H9 (cell line): Measurements from ENCODE around the gene ROBO1. TPM values are rescaled to one million over a fixed set of nuclear protein-coding genes. Genes with fewer than 3 reads are reported as not detected.

Experiments used
- DNase-seq: peaks from one replicate; pipeline ENCODE4 v3.0.0-alpha.2; 2017
- H2AFZ ChIP-seq: one replicate; pipeline ENCODE4 v1.6.1; 2013; ENCODE audit warnings: mild to moderate bottlenecking, low read length, control low read depth, moderate library complexity
- H2AK5ac ChIP-seq: 2 replicates; pipeline ENCODE4 v1.6.1; 2013; ENCODE audit warnings: low read length, control low read depth, mixed read lengths; ENCODE audit not compliant: insufficient read length
- H2BK120ac ChIP-seq: one replicate; pipeline ENCODE4 v1.6.1; 2013; ENCODE audit warnings: low read depth, mild to moderate bottlenecking, low read length, control low read depth, inconsistent platforms; ENCODE audit not compliant: poor library complexity, severe bottlenecking
- H2BK12ac ChIP-seq: 2 replicates; pipeline ENCODE4 v1.6.1; 2013; ENCODE audit warnings: low read length, control low read depth, mixed read lengths, low read depth; ENCODE audit not compliant: insufficient read length
- H2BK15ac ChIP-seq: 2 replicates; pipeline ENCODE4 v1.6.1; 2013; ENCODE audit warnings: low read depth, low read length, control low read depth
- H2BK20ac ChIP-seq: one replicate; pipeline ENCODE4 v1.6.1; 2013; ENCODE audit warnings: low read depth, mild to moderate bottlenecking, low read length, control low read depth, inconsistent platforms; ENCODE audit not compliant: poor library complexity, severe bottlenecking
- H2BK5ac ChIP-seq: 2 replicates; pipeline ENCODE4 v1.6.1; 2013; ENCODE audit warnings: low read length, control low read depth, mixed read lengths; ENCODE audit not compliant: insufficient read length
- H3K14ac ChIP-seq: 2 replicates; pipeline ENCODE4 v1.6.1; 2013; ENCODE audit warnings: low read length, control low read depth; ENCODE audit not compliant: insufficient read depth
- H3K18ac ChIP-seq: 2 replicates; pipeline ENCODE4 v1.6.1; 2013; ENCODE audit warnings: low read depth, mild to moderate bottlenecking, mixed read lengths, low read length, control low read depth; ENCODE audit not compliant: insufficient read length
- H3K23ac ChIP-seq: 2 replicates; pipeline ENCODE4 v1.6.1; 2013; ENCODE audit warnings: low read length, control low read depth, mixed read lengths, low read depth; ENCODE audit not compliant: insufficient read length
- H3K23me2 ChIP-seq: 2 replicates; pipeline ENCODE4 v1.6.1; 2013; ENCODE audit warnings: low read depth, mild to moderate bottlenecking, mixed read lengths, low read length, control low read depth; ENCODE audit not compliant: insufficient read length, poor library complexity, severe bottlenecking
- H3K27ac ChIP-seq: 2 replicates; pipeline ENCODE4 v1.5.1; 2013; ENCODE audit warnings: low read length, control low read depth, mixed read lengths, low read depth; ENCODE audit not compliant: insufficient read length
- H3K27me3 ChIP-seq: 2 replicates; pipeline ENCODE4 v1.6.1; 2013; ENCODE audit warnings: low read length, control low read depth, inconsistent platforms; ENCODE audit not compliant: insufficient read depth
- H3K4ac ChIP-seq: 2 replicates; pipeline ENCODE4 v1.6.1; 2013; ENCODE audit warnings: low read depth, mild to moderate bottlenecking, control low read depth, inconsistent platforms, low read length, moderate library complexity
- H3K4me1 ChIP-seq: 2 replicates; pipeline ENCODE4 v1.6.1; 2013; ENCODE audit warnings: low read length, control low read depth, inconsistent platforms; ENCODE audit not compliant: insufficient read depth
- H3K4me2 ChIP-seq: 2 replicates; pipeline ENCODE4 v1.6.1; 2013; ENCODE audit warnings: low read length, control low read depth, mixed read lengths; ENCODE audit not compliant: insufficient read length, insufficient read depth
- H3K56ac ChIP-seq: 2 replicates; pipeline ENCODE4 v1.6.1; 2013; ENCODE audit warnings: low read depth, mild to moderate bottlenecking, mixed read lengths, low read length, control low read depth; ENCODE audit not compliant: insufficient read length
- H3K79me1 ChIP-seq: 2 replicates; pipeline ENCODE4 v1.6.1; 2013; ENCODE audit warnings: low read depth, mild to moderate bottlenecking, moderate library complexity, low read length, control low read depth, inconsistent platforms; ENCODE audit not compliant: insufficient read depth, poor library complexity, severe bottlenecking
- H3K79me2 ChIP-seq: 2 replicates; pipeline ENCODE4 v1.6.1; 2013; ENCODE audit warnings: low read length, control low read depth, inconsistent platforms; ENCODE audit not compliant: insufficient read depth
- H3K9ac ChIP-seq: 2 replicates; pipeline ENCODE4 v1.6.1; 2013; ENCODE audit warnings: low read length, control low read depth, mixed read lengths; ENCODE audit not compliant: insufficient read length; ENCODE audit errors: extremely low read depth
- H3K9me3 ChIP-seq: one replicate; pipeline ENCODE4 v1.6.1; 2013; ENCODE audit warnings: low read depth, low read length, inconsistent platforms; ENCODE audit not compliant: control insufficient read depth
- H3T11ph ChIP-seq: one replicate; pipeline ENCODE4 v1.6.1; 2013; ENCODE audit warnings: mild to moderate bottlenecking, low read length, control low read depth, inconsistent platforms
- H4K20me1 ChIP-seq: one replicate; pipeline ENCODE4 v1.6.1; 2013; ENCODE audit not compliant: control insufficient read depth, insufficient read length, insufficient read depth
- H4K5ac ChIP-seq: 2 replicates; pipeline ENCODE4 v1.6.1; 2013; ENCODE audit warnings: low read depth, mild to moderate bottlenecking, mixed read lengths, low read length, control low read depth; ENCODE audit not compliant: insufficient read length
- H4K8ac ChIP-seq: replicated peaks from 2 replicates; pipeline ENCODE4 v1.6.1; 2013; ENCODE audit warnings: low read length, control low read depth, mixed read lengths, low read depth; ENCODE audit not compliant: insufficient read length
- H4K91ac ChIP-seq: 2 replicates; pipeline ENCODE4 v1.6.1; 2013; ENCODE audit warnings: low read depth, mild to moderate bottlenecking, moderate library complexity, mixed read lengths, low read length, control low read depth; ENCODE audit not compliant: insufficient read length
- H3K27ac Mint-ChIP-seq, 3 experiments: 2 replicates in 2 of 3; 3 replicates in 1 of 3; pipeline ENCODE4 v1.8.0; 2020 to 2021; ENCODE audit warnings: mixed read lengths in 3 of 3, mild to moderate bottlenecking in 1 of 3, moderate library complexity in 1 of 3
- H3K27me3 Mint-ChIP-seq: 2 replicates; pipeline ENCODE4 v1.8.0; 2021; ENCODE audit warnings: low read depth, mild to moderate bottlenecking, moderate library complexity, mixed read lengths
- H3K36me3 Mint-ChIP-seq, 3 experiments: 2 replicates in 2 of 3; 3 replicates in 1 of 3; pipeline ENCODE4 v1.8.0; 2020 to 2021; ENCODE audit warnings: low read depth in 3 of 3, mixed read lengths in 3 of 3; ENCODE audit not compliant: insufficient read depth in 1 of 3
- H3K4me1 Mint-ChIP-seq, 2 experiments: 2 replicates each; pipeline ENCODE4 v1.8.0; 2020; ENCODE audit warnings: mixed read lengths in 2 of 2
- H3K4me3 Mint-ChIP-seq, 2 experiments: 2 replicates in 1 of 2; 3 replicates in 1 of 2; pipeline ENCODE4 v1.8.0; 2020 to 2021; ENCODE audit warnings: mild to moderate bottlenecking in 2 of 2, mixed read lengths in 2 of 2, moderate library complexity in 1 of 2
- H3K9me3 Mint-ChIP-seq, 2 experiments: 2 replicates in 1 of 2; 3 replicates in 1 of 2; pipeline ENCODE4 v1.8.0; 2020; ENCODE audit warnings: mild to moderate bottlenecking in 2 of 2, mixed read lengths in 2 of 2, moderate library complexity in 1 of 2
- CTCF ChIP-seq: fragments of 200-600 bp; sonication (generic); conservative IDR thresholded peaks from 3 replicates; pipeline ENCODE4 v1.8.0; 2021; ENCODE audit warnings: antibody characterized with exemption, mild to moderate bottlenecking
- WGBS: extraction: QIAGEN DNeasy Blood & Tissue Kit; methylation state at CpG from one replicate; pipeline ENCODE4 v1.1.7; 2013; ENCODE audit warnings: missing lambda C conversion rate, low lambda C conversion rate, mixed read lengths; ENCODE audit not compliant: insufficient read length; ENCODE audit errors: extremely low coverage; 5-methylcytosine and 5-hydroxymethylcytosine counted together
- total RNA-seq: library from RNA; stranded (reverse); gene quantifications from 2 replicates; pipeline ENCODE4 v1.2.1, GENCODE V29; 2021

ROBO1 gene
- total RNA-seq, 1 experiment from 2014 or later: 62.7 TPM

- no peak for TF ChIP-seq CTCF
Measured at GRCh38 chr3:79598594-79598993, 169.2 kb downstream of the ROBO1 start.

More at GRCh38 chr3:79598594-79598993, 169.2 kb downstream of the ROBO1 start:
- Histone ChIP-seq H3T11ph (no peak overlapping the region), H2BK20ac (no peak overlapping the region), H3K23me2 (no peaks in the 10 kb centered on the region), H2AK5ac (no peak overlapping the region), H3K4me1 (no peaks in the 10 kb centered on the region; the same call in 1 of the 2 replicates), H2BK5ac (no peak overlapping the region), H3K23ac (no peak overlapping the region), H3K56ac (no peak overlapping the region), H3K18ac (no peak overlapping the region), H4K8ac (no peak overlapping the region), H2BK15ac (no peak overlapping the region), H4K91ac (no peak overlapping the region), H4K20me1 (no peaks in the 10 kb centered on the region), H2BK120ac (no peak overlapping the region), H3K4me2 (no peak overlapping the region), H3K14ac (no peak overlapping the region), H2AFZ (no peak overlapping the region), H3K9me3 (no peaks in the 10 kb centered on the region), H4K5ac (no peak overlapping the region), H3K79me1 (no peaks in the 10 kb centered on the region), H3K27ac (no peak overlapping the region), H3K4ac (no peak overlapping the region), H3K79me2 (no peaks in the 10 kb centered on the region), H3K9ac (no peak overlapping the region), H3K27me3 (no peaks in the 10 kb centered on the region), H2BK12ac (no peak overlapping the region)
- Mint-ChIP-seq H3K27me3 (no peaks in the 10 kb centered on the region), H3K4me3 (no peak overlapping the region), H3K9me3 (no peaks in the 10 kb centered on the region), H3K4me1 (peaks cover 8 to 18% of the 10 kb centered on the region in 2 experiments), H3K36me3 (no peaks in the 10 kb centered on the region), H3K27ac (peak overlapping the region in 1 of 3 experiments; percentile 53; a peak in 2 of 7 replicates)
- WGBS: no CpG with 5 or more reads among the region's 1 CpG
- DNase-seq: no peak
